Neural cell (in vitro differentiated cells): Measurements from ENCODE around the gene SLCO3A1. TPM values are rescaled to one million over a fixed set of nuclear protein-coding genes. Genes with fewer than 3 reads are reported as not detected.
"Not testable (repeated sequence)": the region's sequence is repeated elsewhere in the genome, so short reads cannot be mapped to it uniquely, and the experiment has no call there.

Experiments
- H2AFZ ChIP-seq: fragments of 200-600, 300-800 bp; sonication (generic), shearing (Covaris generic); 2 replicates; pipeline ENCODE4 v1.6.0; 2014; ENCODE audit warnings: low read depth, mild to moderate bottlenecking, antibody characterized with exemption, low read length, moderate library complexity
- H3F3A ChIP-seq: fragments of 200-600 bp; shearing (Covaris generic); 2 replicates; pipeline ENCODE4 v1.6.1; 2016; ENCODE audit warnings: mild to moderate bottlenecking, moderate library complexity, mixed read lengths, antibody characterized with exemption, low read length; ENCODE audit not compliant: insufficient read depth, poor library complexity, severe bottlenecking
- H3K27ac ChIP-seq: fragments of 200-600, 300-800 bp; sonication (generic), shearing (Covaris generic); 2 replicates; pipeline ENCODE4 v1.5.1; 2014; ENCODE audit warnings: mild to moderate bottlenecking, low read length, moderate library complexity
- H3K27me3 ChIP-seq: fragments of 300-800, 200-600 bp; sonication (generic), shearing (Covaris generic); 2 replicates; pipeline ENCODE4 v1.6.0; 2014; ENCODE audit warnings: mild to moderate bottlenecking, low read depth, low read length, moderate library complexity; ENCODE audit not compliant: insufficient read depth
- H3K36me3 ChIP-seq: fragments of 300-800, 200-600 bp; sonication (generic), shearing (Covaris generic); 2 replicates; pipeline ENCODE4 v1.5.1; 2014; ENCODE audit warnings: mild to moderate bottlenecking, antibody characterized with exemption, low read length, moderate library complexity; ENCODE audit not compliant: insufficient read depth
- H3K4me2 ChIP-seq: fragments of 300-800, 200-600 bp; sonication (generic), shearing (Covaris generic); 2 replicates; pipeline ENCODE4 v1.6.0; 2014; ENCODE audit warnings: mild to moderate bottlenecking, low read length
- H3K4me3 ChIP-seq: fragments of 300-800, 200-600 bp; sonication (generic), shearing (Covaris generic); 2 replicates; pipeline ENCODE4 v1.5.1; 2014; ENCODE audit warnings: mild to moderate bottlenecking, low read length, moderate library complexity
- H3K79me2 ChIP-seq: fragments of 200-600 bp; shearing (Covaris generic); replicated peaks from 2 replicates; pipeline ENCODE4 v1.6.0; 2014; ENCODE audit warnings: mild to moderate bottlenecking, low read length, moderate library complexity; ENCODE audit not compliant: insufficient read depth
- H3K9ac ChIP-seq: fragments of 300-800, 200-600 bp; sonication (generic), shearing (Covaris generic); 2 replicates; pipeline ENCODE4 v1.6.1; 2016; ENCODE audit warnings: mild to moderate bottlenecking, low read length, mixed read lengths
- H3K9me2 ChIP-seq: fragments of 200-600 bp; shearing (Covaris generic); 2 replicates; pipeline ENCODE4 v1.6.1; 2016; ENCODE audit warnings: mild to moderate bottlenecking, low read length, mixed read lengths; ENCODE audit not compliant: insufficient read depth
- H3K9me3 ChIP-seq: fragments of 200-600, 300-800 bp; sonication (generic), shearing (Covaris generic); 2 replicates; pipeline ENCODE4 v1.6.1; 2016; ENCODE audit warnings: mild to moderate bottlenecking, mixed run types, low read length, moderate library complexity, mixed read lengths
- H4K20me1 ChIP-seq: fragments of 200-600 bp; shearing (Covaris generic); 2 replicates; pipeline ENCODE4 v1.6.1; 2016; ENCODE audit warnings: mild to moderate bottlenecking, mixed run types; ENCODE audit not compliant: insufficient read depth
- EP300 ChIP-seq: fragments of 450-650 bp; conservative IDR thresholded peaks from 2 replicates; pipeline ENCODE4 v1.6.1; 2014; ENCODE audit warnings: antibody characterized with exemption, mild to moderate bottlenecking, moderate library complexity; ENCODE audit not compliant: poor library complexity, severe bottlenecking
- EZH2 ChIP-seq: fragments of 200-600, 300-800 bp; shearing (Covaris generic), sonication (generic); IDR thresholded peaks from 2 replicates; pipeline ENCODE4 v1.6.1; 2014; ENCODE audit warnings: antibody characterized with exemption, low read length, borderline replicate concordance, mild to moderate bottlenecking; ENCODE audit not compliant: insufficient read depth, poor library complexity, severe bottlenecking
- MXI1 ChIP-seq: fragments of 450-650 bp; conservative IDR thresholded peaks from 2 replicates; pipeline ENCODE4 v1.6.1; 2014; ENCODE audit warnings: antibody characterized with exemption, mild to moderate bottlenecking; ENCODE audit not compliant: poor library complexity, severe bottlenecking
- POLR2AphosphoS5 ChIP-seq: IDR thresholded peaks from 2 replicates; pipeline ENCODE4 v1.6.1; 2012
- RAD21 ChIP-seq: fragments of 450-650 bp; conservative IDR thresholded peaks from 2 replicates; pipeline ENCODE4 v1.6.1; 2014; ENCODE audit warnings: antibody characterized with exemption, mild to moderate bottlenecking, moderate library complexity
- SMC3 ChIP-seq: fragments of 450-650 bp; conservative IDR thresholded peaks from 2 replicates; pipeline ENCODE4 v1.6.1; 2014; ENCODE audit warnings: antibody characterized with exemption, mild to moderate bottlenecking, moderate library complexity; ENCODE audit not compliant: poor library complexity
- TAF1 ChIP-seq: IDR thresholded peaks from 2 replicates; pipeline ENCODE4 v1.6.1; 2012; ENCODE audit warnings: low read depth
- polyA plus RNA-seq: library from polyadenylated mRNA; depleted of rRNA; stranded (reverse); fragments of >200 nt; gene quantifications from 2 replicates; pipeline ENCODE4 v1.2.3, GENCODE V29; 2014
- TF ChIP-seq, protein P1 (sequence below): fragments of 450-650 bp; IDR thresholded peaks from 2 replicates; pipeline ENCODE4 v1.5.1; 2014; ENCODE audit warnings: antibody characterized with exemption, mild to moderate bottlenecking, moderate library complexity; ENCODE audit not compliant: poor library complexity, severe bottlenecking
- TF ChIP-seq, protein P2 (sequence below): IDR thresholded peaks from 2 replicates; pipeline ENCODE4 v1.6.1; 2012; ENCODE audit warnings: borderline replicate concordance

SLCO3A1 gene
- polyA plus RNA-seq, 1 donor from 2014 or later = 14.2 TPM

GRCh38 chr15:91956026-91956723 lies 102.7 kb downstream of the SLCO3A1 start:
- TF ChIP-seq POLR2AphosphoS5 = no peak
- TF ChIP-seq EZH2 = no peak
- no peak for TF ChIP-seq RAD21
- TF ChIP-seq, protein P1, sequence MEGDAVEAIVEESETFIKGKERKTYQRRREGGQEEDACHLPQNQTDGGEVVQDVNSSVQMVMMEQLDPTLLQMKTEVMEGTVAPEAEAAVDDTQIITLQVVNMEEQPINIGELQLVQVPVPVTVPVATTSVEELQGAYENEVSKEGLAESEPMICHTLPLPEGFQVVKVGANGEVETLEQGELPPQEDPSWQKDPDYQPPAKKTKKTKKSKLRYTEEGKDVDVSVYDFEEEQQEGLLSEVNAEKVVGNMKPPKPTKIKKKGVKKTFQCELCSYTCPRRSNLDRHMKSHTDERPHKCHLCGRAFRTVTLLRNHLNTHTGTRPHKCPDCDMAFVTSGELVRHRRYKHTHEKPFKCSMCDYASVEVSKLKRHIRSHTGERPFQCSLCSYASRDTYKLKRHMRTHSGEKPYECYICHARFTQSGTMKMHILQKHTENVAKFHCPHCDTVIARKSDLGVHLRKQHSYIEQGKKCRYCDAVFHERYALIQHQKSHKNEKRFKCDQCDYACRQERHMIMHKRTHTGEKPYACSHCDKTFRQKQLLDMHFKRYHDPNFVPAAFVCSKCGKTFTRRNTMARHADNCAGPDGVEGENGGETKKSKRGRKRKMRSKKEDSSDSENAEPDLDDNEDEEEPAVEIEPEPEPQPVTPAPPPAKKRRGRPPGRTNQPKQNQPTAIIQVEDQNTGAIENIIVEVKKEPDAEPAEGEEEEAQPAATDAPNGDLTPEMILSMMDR = no peak
- no peak for TF ChIP-seq TAF1
- TF ChIP-seq SMC3 = no peak
- TF ChIP-seq EP300 = no peak
- TF ChIP-seq MXI1 = no peak
- TF ChIP-seq, protein P2, sequence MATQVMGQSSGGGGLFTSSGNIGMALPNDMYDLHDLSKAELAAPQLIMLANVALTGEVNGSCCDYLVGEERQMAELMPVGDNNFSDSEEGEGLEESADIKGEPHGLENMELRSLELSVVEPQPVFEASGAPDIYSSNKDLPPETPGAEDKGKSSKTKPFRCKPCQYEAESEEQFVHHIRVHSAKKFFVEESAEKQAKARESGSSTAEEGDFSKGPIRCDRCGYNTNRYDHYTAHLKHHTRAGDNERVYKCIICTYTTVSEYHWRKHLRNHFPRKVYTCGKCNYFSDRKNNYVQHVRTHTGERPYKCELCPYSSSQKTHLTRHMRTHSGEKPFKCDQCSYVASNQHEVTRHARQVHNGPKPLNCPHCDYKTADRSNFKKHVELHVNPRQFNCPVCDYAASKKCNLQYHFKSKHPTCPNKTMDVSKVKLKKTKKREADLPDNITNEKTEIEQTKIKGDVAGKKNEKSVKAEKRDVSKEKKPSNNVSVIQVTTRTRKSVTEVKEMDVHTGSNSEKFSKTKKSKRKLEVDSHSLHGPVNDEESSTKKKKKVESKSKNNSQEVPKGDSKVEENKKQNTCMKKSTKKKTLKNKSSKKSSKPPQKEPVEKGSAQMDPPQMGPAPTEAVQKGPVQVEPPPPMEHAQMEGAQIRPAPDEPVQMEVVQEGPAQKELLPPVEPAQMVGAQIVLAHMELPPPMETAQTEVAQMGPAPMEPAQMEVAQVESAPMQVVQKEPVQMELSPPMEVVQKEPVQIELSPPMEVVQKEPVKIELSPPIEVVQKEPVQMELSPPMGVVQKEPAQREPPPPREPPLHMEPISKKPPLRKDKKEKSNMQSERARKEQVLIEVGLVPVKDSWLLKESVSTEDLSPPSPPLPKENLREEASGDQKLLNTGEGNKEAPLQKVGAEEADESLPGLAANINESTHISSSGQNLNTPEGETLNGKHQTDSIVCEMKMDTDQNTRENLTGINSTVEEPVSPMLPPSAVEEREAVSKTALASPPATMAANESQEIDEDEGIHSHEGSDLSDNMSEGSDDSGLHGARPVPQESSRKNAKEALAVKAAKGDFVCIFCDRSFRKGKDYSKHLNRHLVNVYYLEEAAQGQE = no peak
- Histone ChIP-seq H3F3A (no peaks in the 10 kb centered on the region), H3K9ac (no peak overlapping the region), H3K4me3 (no peak overlapping the region), H3K9me2 (no peaks in the 10 kb centered on the region), H3K27me3 (no peaks in the 10 kb centered on the region), H3K79me2 (peaks cover 9% of the 10 kb centered on the region), H3K27ac (no peak overlapping the region), H2AFZ (no peak overlapping the region), H4K20me1 (no peaks in the 10 kb centered on the region), H3K36me3 (no peaks in the 10 kb centered on the region), H3K9me3 (no peaks in the 10 kb centered on the region), H3K4me2 (no peak overlapping the region)

GRCh38 chr15:91961357-91961756 lies 107.8 kb downstream of the SLCO3A1 start:
- no peaks in the 10 kb centered on the region for H3F3A ChIP-seq
- H3K27me3 ChIP-seq = no peaks in the 10 kb centered on the region
- no peak overlapping the region for H3K4me3 ChIP-seq
- H2AFZ ChIP-seq = no peak overlapping the region
- no peaks in the 10 kb centered on the region for H3K9me2 ChIP-seq
- no peaks in the 10 kb centered on the region for H3K9me3 ChIP-seq
- no peak overlapping the region for H3K27ac ChIP-seq
- H3K79me2 ChIP-seq = peaks cover 3% of the 10 kb centered on the region
- TF ChIP-seq SMC3 (no peak), EZH2 (no peak), TAF1 (no peak), MXI1 (no peak), EP300 (no peak), POLR2AphosphoS5 (no peak), RAD21 (no peak)
- TF ChIP-seq, protein P1 = no peak
- TF ChIP-seq, protein P2 = no peak
- H3K4me2 ChIP-seq = no peak overlapping the region
- H4K20me1 ChIP-seq = no peaks in the 10 kb centered on the region
- H3K9ac ChIP-seq = no peak overlapping the region
- H3K36me3 ChIP-seq = no peaks in the 10 kb centered on the region

DNA sequence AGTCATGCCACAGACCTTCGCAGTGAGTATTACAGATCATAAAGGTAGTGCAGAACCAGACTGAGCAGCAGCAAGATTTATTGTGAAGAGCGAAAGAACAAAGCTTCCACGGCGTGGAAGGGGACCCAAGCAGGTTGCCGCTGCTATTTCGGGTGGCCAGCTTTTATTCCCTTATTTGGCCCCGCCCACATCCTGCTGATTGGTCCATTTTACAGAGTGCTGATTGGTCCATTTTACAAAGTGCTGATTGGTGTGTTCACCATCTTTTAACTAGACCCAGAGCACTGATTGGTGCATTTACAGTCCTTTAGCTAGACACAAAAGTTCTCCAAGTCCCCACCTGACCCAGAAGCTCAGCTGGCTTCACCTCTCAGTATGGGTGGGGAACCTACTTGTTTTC lies 110.2 kb downstream of the SLCO3A1 start:
- H2AFZ ChIP-seq = not testable (repeated sequence)

More for the DNA sequence above, 110.2 kb downstream of the SLCO3A1 start:
- H3K9me3 ChIP-seq, H4K20me1 ChIP-seq, H3F3A ChIP-seq, H3K9ac ChIP-seq, H3K4me2 ChIP-seq, H3K27ac ChIP-seq, H3K27me3 ChIP-seq, H3K9me2 ChIP-seq, H3K4me3 ChIP-seq, H3K36me3 ChIP-seq, H3K79me2 ChIP-seq: not testable (repeated sequence)
